ENCODE measurements around the gene DYSF.

DYSF gene

GRCh38 chr2:71499691-71500090 lies 46.3 kb downstream of the DYSF start:
- peaks cover 11% of the 10 kb centered on the region for H3K4me1 ChIP-seq (ENCODE audit: control insufficient read depth, insufficient read depth, low read length)
- no peaks in the 10 kb centered on the region for H3K27me3 ChIP-seq (ENCODE audit: control insufficient read depth, insufficient read depth, low read length, poor library complexity, severe bottlenecking)
- WGBS, 2 experiments: 88 to 89% methylated on average over 5 of the region's 5 CpGs
- H3K36me3 ChIP-seq (ENCODE audit: control insufficient read depth, insufficient read depth, low read length): no peaks in the 10 kb centered on the region
- H3K27ac ChIP-seq (ENCODE audit: insufficient read depth, low read depth, low read length, poor library complexity, severe bottlenecking): no peak overlapping the region
- H3K4me3 ChIP-seq (ENCODE audit: insufficient read depth, low read depth, low read length): no peak overlapping the region
- no peaks in the 10 kb centered on the region for H3K9me3 ChIP-seq (ENCODE audit: control insufficient read depth, low read length)

GRCh38 chr2:71500426-71501079 lies 47.2 kb downstream of the DYSF start:
- H3K27ac ChIP-seq (ENCODE audit: insufficient read depth, low read depth, low read length, poor library complexity, severe bottlenecking): no peak overlapping the region
- WGBS, 2 experiments: 84 to 86% methylated on average over 7 of the region's 7 CpGs

GRCh38 chr2:71502941-71503738 lies 49.8 kb downstream of the DYSF start:
- H3K27me3 ChIP-seq (ENCODE audit: control insufficient read depth, insufficient read depth, low read length, poor library complexity, severe bottlenecking): no peaks in the 10 kb centered on the region
- H3K27ac ChIP-seq (ENCODE audit: insufficient read depth, low read depth, low read length, poor library complexity, severe bottlenecking): no peak overlapping the region
- no peaks in the 10 kb centered on the region for H3K36me3 ChIP-seq (ENCODE audit: control insufficient read depth, insufficient read depth, low read length)
- no peaks in the 10 kb centered on the region for H3K9me3 ChIP-seq (ENCODE audit: control insufficient read depth, low read length)
- WGBS, 2 experiments: 92 to 94% methylated on average over 6 of the region's 6 CpGs
- H3K4me1 ChIP-seq (ENCODE audit: control insufficient read depth, insufficient read depth, low read length): peaks cover 5% of the 10 kb centered on the region
- no peak overlapping the region for H3K4me3 ChIP-seq (ENCODE audit: insufficient read depth, low read depth, low read length)

More at GRCh38 chr2:71500426-71501079, 47.2 kb downstream of the DYSF start:
- no peaks in the 10 kb centered on the region for H3K36me3 ChIP-seq (ENCODE audit: control insufficient read depth, insufficient read depth, low read length)
- H3K27me3 ChIP-seq (ENCODE audit: control insufficient read depth, insufficient read depth, low read length, poor library complexity, severe bottlenecking): no peaks in the 10 kb centered on the region
- H3K9me3 ChIP-seq (ENCODE audit: control insufficient read depth, low read length): no peaks in the 10 kb centered on the region
- no peak overlapping the region for H3K4me3 ChIP-seq (ENCODE audit: insufficient read depth, low read depth, low read length)
- H3K4me1 ChIP-seq (ENCODE audit: control insufficient read depth, insufficient read depth, low read length): peaks cover 11% of the 10 kb centered on the region

- WGBS, 2 experiments: 90 to 93% methylated on average over 7 of the region's 7 CpGs
- no peaks in the 10 kb centered on the region for H3K9me3 ChIP-seq (ENCODE audit: control insufficient read depth, low read length)
- H3K4me3 ChIP-seq (ENCODE audit: insufficient read depth, low read depth, low read length): no peak overlapping the region
- no peaks in the 10 kb centered on the region for H3K36me3 ChIP-seq (ENCODE audit: control insufficient read depth, insufficient read depth, low read length)
- H3K27me3 ChIP-seq (ENCODE audit: control insufficient read depth, insufficient read depth, low read length, poor library complexity, severe bottlenecking): no peaks in the 10 kb centered on the region
- no peak overlapping the region for H3K27ac ChIP-seq (ENCODE audit: insufficient read depth, low read depth, low read length, poor library complexity, severe bottlenecking)
- no peaks in the 10 kb centered on the region for H3K4me1 ChIP-seq (ENCODE audit: control insufficient read depth, insufficient read depth, low read length)
Observed at GRCh38 chr2:71503837-71504236, 50.5 kb downstream of the DYSF start.

GRCh38 chr2:71504611-71505010 lies 51.2 kb downstream of the DYSF start:
- H3K36me3 ChIP-seq (ENCODE audit: control insufficient read depth, insufficient read depth, low read length): no peaks in the 10 kb centered on the region
- 85 to 91% methylated on average over 7 of the region's 7 CpGs for WGBS, 2 experiments

GRCh38 chr2:71505086-71505769 lies 51.9 kb downstream of the DYSF start:
- Histone ChIP-seq H3K9me3 (ENCODE audit: control insufficient read depth, low read length) (no peaks in the 10 kb centered on the region), H3K27ac (ENCODE audit: insufficient read depth, low read depth, low read length, poor library complexity, severe bottlenecking) (no peak overlapping the region), H3K36me3 (ENCODE audit: control insufficient read depth, insufficient read depth, low read length) (no peaks in the 10 kb centered on the region), H3K4me3 (ENCODE audit: insufficient read depth, low read depth, low read length) (no peak overlapping the region), H3K27me3 (ENCODE audit: control insufficient read depth, insufficient read depth, low read length, poor library complexity, severe bottlenecking) (no peaks in the 10 kb centered on the region), H3K4me1 (ENCODE audit: control insufficient read depth, insufficient read depth, low read length) (no peaks in the 10 kb centered on the region)
- 91 to 92% methylated on average over 9 of the region's 9 CpGs for WGBS, 2 experiments

More at GRCh38 chr2:71504611-71505010, 51.2 kb downstream of the DYSF start:
- Histone ChIP-seq H3K27me3 (ENCODE audit: control insufficient read depth, insufficient read depth, low read length, poor library complexity, severe bottlenecking) (no peaks in the 10 kb centered on the region), H3K9me3 (ENCODE audit: control insufficient read depth, low read length) (no peaks in the 10 kb centered on the region), H3K4me3 (ENCODE audit: insufficient read depth, low read depth, low read length) (no peak overlapping the region), H3K4me1 (ENCODE audit: control insufficient read depth, insufficient read depth, low read length) (no peaks in the 10 kb centered on the region), H3K27ac (ENCODE audit: insufficient read depth, low read depth, low read length, poor library complexity, severe bottlenecking) (no peak overlapping the region)

- WGBS, 2 experiments: 93 to 96% methylated on average over 8 of the region's 8 CpGs
- Histone ChIP-seq H3K36me3 (ENCODE audit: control insufficient read depth, insufficient read depth, low read length) (no peaks in the 10 kb centered on the region), H3K4me3 (ENCODE audit: insufficient read depth, low read depth, low read length) (no peak overlapping the region), H3K27ac (ENCODE audit: insufficient read depth, low read depth, low read length, poor library complexity, severe bottlenecking) (no peak overlapping the region), H3K4me1 (ENCODE audit: control insufficient read depth, insufficient read depth, low read length) (no peaks in the 10 kb centered on the region), H3K9me3 (ENCODE audit: control insufficient read depth, low read length) (no peaks in the 10 kb centered on the region), H3K27me3 (ENCODE audit: control insufficient read depth, insufficient read depth, low read length, poor library complexity, severe bottlenecking) (no peaks in the 10 kb centered on the region)
Observed at GRCh38 chr2:71505770-71506140, 52.4 kb downstream of the DYSF start.

GRCh38 chr2:71506222-71507153 lies 53.1 kb downstream of the DYSF start:
- 84% methylated on average over 20 of the region's 20 CpGs for WGBS, 2 experiments
- no peaks in the 10 kb centered on the region for H3K9me3 ChIP-seq (ENCODE audit: control insufficient read depth, low read length)
- no peak overlapping the region for H3K27ac ChIP-seq (ENCODE audit: insufficient read depth, low read depth, low read length, poor library complexity, severe bottlenecking)
- no peaks in the 10 kb centered on the region for H3K4me1 ChIP-seq (ENCODE audit: control insufficient read depth, insufficient read depth, low read length)
- H3K27me3 ChIP-seq (ENCODE audit: control insufficient read depth, insufficient read depth, low read length, poor library complexity, severe bottlenecking): no peaks in the 10 kb centered on the region
- H3K36me3 ChIP-seq (ENCODE audit: control insufficient read depth, insufficient read depth, low read length): no peaks in the 10 kb centered on the region
- H3K4me3 ChIP-seq (ENCODE audit: insufficient read depth, low read depth, low read length): no peak overlapping the region

GRCh38 chr2:71507476-71507875 lies 54.1 kb downstream of the DYSF start:
- H3K27ac ChIP-seq (ENCODE audit: insufficient read depth, low read depth, low read length, poor library complexity, severe bottlenecking): no peak overlapping the region
- no peaks in the 10 kb centered on the region for H3K4me1 ChIP-seq (ENCODE audit: control insufficient read depth, insufficient read depth, low read length)
- H3K9me3 ChIP-seq (ENCODE audit: control insufficient read depth, low read length): no peaks in the 10 kb centered on the region
- 85 to 88% methylated on average over 8 of the region's 8 CpGs for WGBS, 2 experiments
- no peaks in the 10 kb centered on the region for H3K36me3 ChIP-seq (ENCODE audit: control insufficient read depth, insufficient read depth, low read length)
- no peak overlapping the region for H3K4me3 ChIP-seq (ENCODE audit: insufficient read depth, low read depth, low read length)
- H3K27me3 ChIP-seq (ENCODE audit: control insufficient read depth, insufficient read depth, low read length, poor library complexity, severe bottlenecking): no peaks in the 10 kb centered on the region

All from ectodermal cell (in vitro differentiated cells).